ENCODE data around the gene IL1A.

Gene IL1A

GRCh38 chr2:112817082-112817689, 32.9 kb upstream of the IL1A start:
- no peak for DNase-seq

DNA sequence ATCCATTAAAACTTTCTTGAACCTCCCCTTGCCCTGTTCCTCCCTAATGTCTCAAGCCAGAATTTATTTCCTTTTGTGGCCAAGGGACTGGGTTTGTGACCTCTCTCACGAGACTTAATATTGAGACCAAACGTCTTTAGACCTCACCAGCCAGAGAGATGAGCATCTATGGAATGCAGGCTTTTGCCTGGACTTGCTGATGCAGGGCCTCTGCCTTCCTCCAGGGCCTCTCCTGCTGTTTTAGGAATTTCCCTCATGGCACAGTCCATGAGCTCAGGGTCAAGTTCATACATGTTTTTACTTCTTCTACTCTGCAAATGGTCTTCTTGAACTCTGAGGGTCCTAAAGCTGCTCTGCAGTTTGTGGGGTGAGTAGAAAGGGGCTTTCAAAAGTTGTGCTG, 30.0 kb upstream of the IL1A start:
- no peak for DNase-seq

- no peak for DNase-seq
Observed at GRCh38 chr2:112813280-112813966, 29.1 kb upstream of the IL1A start.

DNA sequence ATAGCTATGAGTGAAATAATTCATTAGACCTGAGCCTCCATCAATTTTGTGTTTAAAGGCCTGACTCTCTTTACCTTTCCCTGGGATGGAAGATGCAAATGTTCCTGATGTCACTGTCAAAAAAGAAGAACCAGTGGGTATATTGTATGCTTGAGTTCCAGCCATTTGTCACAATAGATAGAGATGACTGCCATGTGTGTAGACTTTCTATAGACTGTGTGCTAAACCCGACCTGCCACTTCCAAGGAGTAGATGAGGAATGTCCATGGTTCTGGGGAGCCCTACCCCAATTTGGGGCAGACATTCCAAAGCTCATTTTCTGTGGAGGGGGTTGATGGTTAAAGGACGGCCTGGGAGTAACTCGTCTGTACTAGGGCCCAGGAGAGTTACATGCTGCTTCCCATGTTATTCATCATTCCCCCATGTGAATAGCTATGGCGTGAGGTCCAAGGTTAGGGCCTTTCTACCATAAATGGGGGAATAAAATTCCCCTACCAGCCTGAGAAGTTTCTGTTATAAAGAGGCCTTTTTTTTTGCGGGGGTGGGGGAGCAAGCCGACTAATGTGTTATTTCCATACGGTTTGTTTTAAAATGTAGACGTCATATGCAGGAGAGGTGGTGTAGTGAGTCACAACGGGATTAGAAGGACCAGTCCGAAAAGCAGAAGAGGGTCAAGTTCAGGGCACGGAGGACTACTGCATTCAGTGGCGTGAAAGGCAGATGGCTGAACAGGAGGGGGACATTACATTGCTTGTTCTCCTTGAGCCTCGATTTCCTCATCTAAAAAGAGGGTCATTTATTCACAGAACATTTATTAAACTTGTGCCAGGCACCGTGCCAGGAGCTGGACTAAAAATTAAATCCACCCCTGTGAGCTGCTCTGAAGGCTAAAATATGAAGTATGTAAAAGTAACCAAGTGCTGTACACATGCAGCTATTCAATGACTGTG, 28.3 kb upstream of the IL1A start:
- no peak for DNase-seq

- DNase-seq, result no peak
Observed at GRCh38 chr2:112811841-112812306, 27.6 kb upstream of the IL1A start.

GRCh38 chr2:112811276-112811831, 27.1 kb upstream of the IL1A start:
- no peak for DNase-seq

DNA sequence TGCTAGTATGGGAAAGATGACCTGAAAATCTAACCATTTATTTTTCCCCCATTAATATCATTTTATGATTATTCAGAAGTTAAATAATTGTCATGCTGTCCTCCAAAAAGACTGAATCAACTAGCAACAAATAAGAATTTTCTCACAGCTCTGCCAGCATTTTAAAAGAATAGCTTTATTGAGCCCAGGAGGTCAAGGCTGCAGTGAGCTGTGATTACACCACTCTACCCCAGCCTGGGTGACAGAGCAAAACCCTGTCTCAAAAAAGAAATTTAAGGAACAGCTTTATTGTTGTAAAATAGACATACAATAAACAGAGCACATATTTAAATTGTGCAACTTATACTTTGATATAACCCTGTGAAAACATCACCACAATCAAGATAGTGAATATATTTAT, 24.8 kb upstream of the IL1A start:
- DNase-seq, result no peak

- no peak for DNase-seq
Observed at GRCh38 chr2:112807233-112807807, 23.0 kb upstream of the IL1A start.

GRCh38 chr2:112805542-112805941, 21.2 kb upstream of the IL1A start:
- no peak for DNase-seq

- no peak for DNase-seq
Observed at GRCh38 chr2:112803691-112804521, 19.6 kb upstream of the IL1A start.

- no peak for DNase-seq
Observed at GRCh38 chr2:112800881-112801583, 16.7 kb upstream of the IL1A start.

- DNase-seq, result no peak
Observed at GRCh38 chr2:112798979-112799975, 15.0 kb upstream of the IL1A start.

GRCh38 chr2:112796486-112796885, 12.2 kb upstream of the IL1A start:
- no peak for DNase-seq

DNA sequence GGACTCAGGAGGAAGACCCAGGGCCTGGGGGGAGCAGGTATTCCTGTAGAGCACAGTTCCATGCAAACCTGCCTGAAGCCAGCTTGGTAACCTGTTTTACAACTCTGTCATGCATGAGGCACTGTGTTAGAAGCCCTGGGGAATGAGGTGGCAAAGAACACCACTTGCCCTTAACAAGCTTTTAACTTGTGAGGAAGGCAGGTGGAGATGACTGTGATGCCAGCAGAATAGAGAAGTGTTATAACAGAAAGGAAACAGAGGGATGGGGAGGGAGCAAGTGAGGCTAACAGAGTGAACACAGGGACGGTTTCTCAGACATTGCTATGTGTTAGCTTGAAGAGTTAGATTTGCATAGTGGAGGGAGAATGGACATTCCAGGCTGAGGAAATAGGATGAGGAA, 11.5 kb upstream of the IL1A start:
- DNase-seq, result no peak

GRCh38 chr2:112794841-112795240, 10.5 kb upstream of the IL1A start:
- no peak for DNase-seq

DNA sequence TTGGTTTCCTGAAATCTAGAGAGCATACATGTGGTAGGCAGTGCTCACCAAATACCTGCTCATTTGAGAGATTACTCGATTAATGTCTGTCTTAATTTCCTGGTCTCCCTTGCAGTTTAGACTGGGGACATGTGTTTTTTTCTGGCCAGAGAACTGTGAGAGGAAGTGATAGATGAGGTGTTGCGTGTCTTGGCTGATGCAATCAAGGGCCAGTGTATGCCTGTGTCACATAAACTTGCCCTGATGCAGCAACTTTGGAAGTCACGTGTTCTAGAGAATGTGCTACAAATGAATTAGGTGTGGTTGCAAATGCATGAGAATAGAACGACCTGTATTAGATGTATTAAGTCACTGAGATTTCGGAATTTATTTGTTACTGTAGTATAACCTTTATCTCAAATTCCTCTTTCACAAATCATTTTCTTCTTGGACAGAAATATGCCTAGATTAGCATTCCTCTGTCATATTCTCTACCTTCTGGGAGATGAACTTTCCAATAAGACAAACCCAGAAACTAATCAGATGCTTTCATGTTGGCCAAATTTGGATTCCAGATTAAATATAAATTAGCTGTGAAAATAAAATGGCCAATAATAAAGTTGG, 9.9 kb upstream of the IL1A start:
- no peak for DNase-seq

GRCh38 chr2:112793449-112793978, 9.2 kb upstream of the IL1A start:
- no peak for DNase-seq

DNA sequence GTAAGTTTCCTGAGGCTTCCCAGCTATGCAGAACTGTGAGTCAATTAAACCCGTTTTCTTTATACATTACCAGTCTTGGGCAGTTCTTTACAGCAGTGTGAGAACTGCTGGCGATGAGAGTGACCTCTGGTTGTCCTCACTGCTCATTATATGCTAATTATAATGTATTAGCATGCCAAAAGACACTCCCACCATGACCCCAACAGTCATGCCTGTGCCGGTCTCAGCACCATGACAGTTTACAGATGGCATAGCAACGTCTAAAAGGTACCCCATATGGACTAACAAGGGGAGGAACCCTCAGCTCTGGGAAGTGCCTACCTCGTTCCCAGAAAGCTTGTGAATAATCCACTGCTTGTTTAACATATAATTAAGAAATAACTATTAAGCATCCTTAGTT, 8.1 kb upstream of the IL1A start:
- no peak for DNase-seq

DNA sequence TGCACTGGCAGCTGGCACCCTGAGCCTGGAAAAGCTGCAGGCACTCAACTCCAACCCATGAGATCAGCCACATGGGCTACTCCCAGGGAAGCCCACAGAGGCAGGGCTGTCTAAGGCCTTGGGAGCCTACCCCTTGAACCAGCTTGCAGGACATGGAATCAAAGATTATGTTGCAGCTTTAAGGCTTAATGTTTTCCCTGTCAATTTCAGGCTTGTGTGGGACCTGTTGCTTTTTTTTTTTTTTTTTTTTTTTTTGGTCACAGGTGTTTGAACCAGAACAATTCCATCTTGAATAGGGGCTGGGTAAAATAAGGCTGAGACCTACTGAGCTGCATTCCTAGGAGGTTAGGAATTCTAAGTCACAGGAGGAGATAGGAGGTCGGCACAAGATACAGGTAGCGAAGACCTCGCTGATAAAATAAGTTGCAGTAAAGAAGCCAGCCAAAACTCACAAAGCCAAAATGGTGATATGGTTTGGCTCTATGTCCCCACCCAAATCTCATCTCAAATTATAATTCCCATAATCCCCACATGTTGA, 7.5 kb upstream of the IL1A start:
- DNase-seq, result no peak

Data from NCI-H748 treated with DMSO at 0.1 percent for 48 hours (cell line).